Suprapubic skin (tissue), 3 donors: ENCODE data around the gene ILDR2.

Experiments
- CTCF ChIP-seq, 2 donors: fragments of 200-600 bp in 1 of 2; fragments of 450-650 bp in 1 of 2; sonication (generic) in 1 of 2; IDR thresholded peaks; one replicate each; pipeline ENCODE4 v1.5.1; 2016 to 2019; ENCODE audit warnings: antibody characterized with exemption in 2 of 2, mild to moderate bottlenecking in 1 of 2, moderate library complexity in 1 of 2
- POLR2AphosphoS5 ChIP-seq, 3 donors: sonication (generic); formaldehyde crosslinking; IDR thresholded peaks; one replicate each; pipeline ENCODE4 v1.6.1; 2017; ENCODE audit warnings: antibody characterized with exemption in 3 of 3

DNA sequence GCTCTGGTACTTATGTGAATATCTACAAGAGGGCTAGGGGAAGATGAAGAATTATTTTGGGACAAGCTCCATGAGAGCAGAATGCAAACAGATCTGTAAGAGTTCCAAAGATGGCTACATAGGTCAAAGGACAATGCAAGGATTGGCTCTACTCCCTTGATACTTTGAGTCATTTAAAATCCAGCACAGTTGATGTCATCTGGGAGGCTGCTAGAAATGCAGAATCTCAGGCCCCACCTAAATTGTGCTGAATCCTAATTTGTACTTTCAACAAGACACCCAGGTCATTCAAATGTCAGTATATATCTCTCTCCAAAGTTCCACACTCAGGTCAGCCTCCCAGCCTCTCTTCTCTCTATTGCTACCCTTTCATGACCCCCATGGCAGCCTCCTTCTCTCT is 75.6 kb downstream of the ILDR2 start:
- TF ChIP-seq CTCF (IDR thresholded peaks at IDR 0.05): no peak
- TF ChIP-seq POLR2AphosphoS5 (IDR thresholded peaks at IDR 0.05): no peak
